H1 (cell line): Measurements from ENCODE around the gene ANO2. TPM values are rescaled to one million over a fixed set of nuclear protein-coding genes. Genes with fewer than 3 reads are reported as not detected.

ENCODE experiments used
- SAP30 ChIP-seq: fragments of 300-600 bp; sonication (generic); IDR thresholded peaks from 2 replicates; pipeline ENCODE4 v1.7.1; 2012; ENCODE audit warnings: low read length, moderate library complexity, mild to moderate bottlenecking, inconsistent platforms; ENCODE audit not compliant: insufficient read depth, insufficient replicate concordance
- SP2 ChIP-seq: IDR thresholded peaks from 2 replicates; pipeline ENCODE4 v1.6.1; 2012; ENCODE audit warnings: mild to moderate bottlenecking, low read length, inconsistent platforms
- polyA plus RNA-seq, 7 experiments: library from polyadenylated mRNA; depleted of rRNA in 3 of 7; stranded (reverse) in 5 of 7; unstranded in 2 of 7; fragments of >200 nt in 5 of 7; fragments of 200-250 nt in 2 of 7; gene quantifications; 1 replicate in 5 of 7; 2 replicates in 1 of 7; 4 replicates in 1 of 7; pipeline versions ENCODE4 v1.2.1 to v1.2.3, GENCODE V29; 2011 to 2013; ENCODE audit warnings: missing spikeins in 2 of 7, mixed read lengths in 2 of 7
- total RNA-seq: library from RNA; stranded (reverse); fragmentation: NEBNext Ultra II Directional; extraction: Animal tissue kit (Norgen Biotek cat#: 25700); gene quantifications from 2 replicates; pipeline ENCODE4 v1.2.1, GENCODE V29; 2021

ANO2 gene
- total and polyA plus RNA-seq, 2 of the 8 experiments (the other 6 are each of a cell fraction or from before 2014, with no cell fraction given) = 1.9 to 5.5 TPM

DNA sequence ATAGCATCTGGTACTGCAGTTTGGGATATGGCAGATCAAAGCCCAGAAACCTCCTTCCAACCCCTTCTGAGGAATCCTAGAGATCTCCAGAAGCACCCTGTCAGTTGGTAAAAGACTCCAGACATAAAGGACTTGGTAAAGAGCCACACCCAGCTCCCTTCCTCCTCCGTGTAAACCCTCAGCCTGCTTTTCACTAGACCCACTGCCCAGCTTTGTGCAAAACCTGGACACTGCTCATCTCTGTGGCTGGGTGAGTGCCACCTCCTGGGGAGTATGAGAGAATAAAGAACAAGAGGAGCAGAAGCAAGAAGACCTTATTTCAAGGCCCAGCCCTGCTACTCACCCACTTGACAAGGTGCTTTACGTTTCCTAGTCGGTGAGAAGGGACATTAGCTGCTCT, 33.0 kb downstream of the ANO2 start (continued):
- TF ChIP-seq SAP30 (no peak), SP2 (no peak)
- TF ChIP-seq, all 59 proteins: peak for 0
